Measurements from ENCODE around the gene GSTA2. TPM values are rescaled to one million over a fixed set of nuclear protein-coding genes. Genes with fewer than 3 reads are reported as not detected.

GSTA2 gene
- total and polyA plus RNA-seq, 2 of the 13 experiments (the other 11 are each of a cell fraction or from before 2014, with no cell fraction given), result 0.75 to 13.7 TPM

DNA sequence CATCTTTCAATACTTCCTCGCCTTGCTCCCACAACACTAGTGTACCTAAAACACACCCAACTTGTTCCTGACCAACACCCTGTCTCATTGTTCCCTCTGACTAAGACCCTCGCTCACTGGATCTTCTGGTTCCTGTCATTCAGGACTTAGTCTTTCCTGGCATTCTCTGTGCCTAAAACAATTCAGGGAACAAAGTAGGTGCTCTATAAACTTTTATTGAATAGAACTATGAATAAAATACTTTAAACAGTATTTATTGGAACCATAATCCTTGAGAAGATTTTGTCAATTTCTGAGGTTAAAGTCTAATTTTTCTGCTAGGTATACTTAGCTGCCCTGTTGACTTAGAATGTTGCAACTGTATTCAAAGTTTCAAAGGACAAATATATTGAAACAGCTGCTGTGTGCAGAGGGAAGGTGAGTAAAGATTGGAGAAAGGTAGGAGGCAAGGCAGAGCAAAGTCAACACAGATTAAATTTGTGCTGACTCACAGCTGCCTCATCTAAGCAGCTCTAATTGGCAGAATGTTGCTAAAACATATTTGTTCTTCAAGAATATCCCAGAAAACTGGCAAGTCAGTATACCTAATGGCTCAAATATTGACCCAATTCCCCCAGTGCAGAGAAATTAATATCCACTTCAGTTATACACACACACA is 37.6 kb downstream of the GSTA2 start (continued):
- TF ChIP-seq TBL1XR1 (IDR thresholded peaks at IDR 0.05; ENCODE audit: borderline replicate concordance, low read length, partially characterized antibody), result peak; percentile 90
- peak; percentile 97 for TF ChIP-seq REPIN1 (CRISPR knock-in tag; IDR thresholded peaks at IDR 0.05; ENCODE audit: borderline replicate concordance, low read depth)
- peak; percentile 100 for TF ChIP-seq HNF4G (IDR thresholded peaks at IDR 0.05; ENCODE audit: borderline replicate concordance, low read depth, low read length)
- TF ChIP-seq HNF4G (CRISPR knock-in tag; IDR thresholded peaks at IDR 0.05; ENCODE audit: borderline replicate concordance, low read depth), result peak; percentile 99
- TF ChIP-seq ZNF124 (CRISPR knock-in tag; IDR thresholded peaks at IDR 0.05), result peak; percentile 87; the same call in 1 of the 2 replicates
- peak; percentile 84 for TF ChIP-seq REL (CRISPR knock-in tag; conservative IDR thresholded peaks at IDR 0.05)
- TF ChIP-seq, protein P1, sequence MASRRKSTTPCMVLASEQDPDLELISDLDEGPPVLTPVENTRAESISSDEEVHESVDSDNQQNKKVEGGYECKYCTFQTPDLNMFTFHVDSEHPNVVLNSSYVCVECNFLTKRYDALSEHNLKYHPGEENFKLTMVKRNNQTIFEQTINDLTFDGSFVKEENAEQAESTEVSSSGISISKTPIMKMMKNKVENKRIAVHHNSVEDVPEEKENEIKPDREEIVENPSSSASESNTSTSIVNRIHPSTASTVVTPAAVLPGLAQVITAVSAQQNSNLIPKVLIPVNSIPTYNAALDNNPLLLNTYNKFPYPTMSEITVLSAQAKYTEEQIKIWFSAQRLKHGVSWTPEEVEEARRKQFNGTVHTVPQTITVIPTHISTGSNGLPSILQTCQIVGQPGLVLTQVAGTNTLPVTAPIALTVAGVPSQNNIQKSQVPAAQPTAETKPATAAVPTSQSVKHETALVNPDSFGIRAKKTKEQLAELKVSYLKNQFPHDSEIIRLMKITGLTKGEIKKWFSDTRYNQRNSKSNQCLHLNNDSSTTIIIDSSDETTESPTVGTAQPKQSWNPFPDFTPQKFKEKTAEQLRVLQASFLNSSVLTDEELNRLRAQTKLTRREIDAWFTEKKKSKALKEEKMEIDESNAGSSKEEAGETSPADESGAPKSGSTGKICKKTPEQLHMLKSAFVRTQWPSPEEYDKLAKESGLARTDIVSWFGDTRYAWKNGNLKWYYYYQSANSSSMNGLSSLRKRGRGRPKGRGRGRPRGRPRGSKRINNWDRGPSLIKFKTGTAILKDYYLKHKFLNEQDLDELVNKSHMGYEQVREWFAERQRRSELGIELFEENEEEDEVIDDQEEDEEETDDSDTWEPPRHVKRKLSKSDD (CRISPR knock-in tag; IDR thresholded peaks at IDR 0.05; ENCODE audit: low read depth), result peak; percentile 48; the same call in 1 of the 2 replicates
- TF ChIP-seq TARDBP (CRISPR knock-in tag; IDR thresholded peaks at IDR 0.05), result peak; percentile 97
- peak; percentile 96 for TF ChIP-seq CREM (IDR thresholded peaks at IDR 0.05)
- TF ChIP-seq CREM (CRISPR knock-in tag; IDR thresholded peaks at IDR 0.05), result no peak
- TF ChIP-seq HDAC1 (CRISPR knock-in tag; IDR thresholded peaks at IDR 0.05), result peak; percentile 96
- TF ChIP-seq TCF12 (IDR thresholded peaks at IDR 0.05), result no peak
- TF ChIP-seq TCF12 (CRISPR knock-in tag; IDR thresholded peaks at IDR 0.05), result peak; percentile 100
- no peak for TF ChIP-seq BORCS8-MEF2B (CRISPR knock-in tag; IDR thresholded peaks at IDR 0.05)
- peak; percentile 87; the same call in 1 of the 2 replicates for TF ChIP-seq ZNF816 (CRISPR knock-in tag; IDR thresholded peaks at IDR 0.05; ENCODE audit: borderline replicate concordance)
- TF ChIP-seq, protein P2, sequence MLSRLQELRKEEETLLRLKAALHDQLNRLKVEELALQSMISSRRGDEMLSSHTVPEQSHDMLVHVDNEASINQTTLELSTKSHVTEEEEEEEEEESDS (CRISPR knock-in tag; IDR thresholded peaks at IDR 0.05; ENCODE audit: borderline replicate concordance), result 0 out of 2 replicates have a peak, but pooled peaks have one; percentile 38
- TF ChIP-seq JUND (CRISPR knock-in tag; IDR thresholded peaks at IDR 0.05), result peak; percentile 87; the same call in 1 of the 2 replicates
- TF ChIP-seq GZF1 (CRISPR knock-in tag; IDR thresholded peaks at IDR 0.05), result peak; percentile 39; the same call in 1 of the 2 replicates
- TF ChIP-seq SMAD9 (CRISPR knock-in tag; IDR thresholded peaks at IDR 0.05), result no peak
- TF ChIP-seq KLF6 (CRISPR knock-in tag; IDR thresholded peaks at IDR 0.05), result peak; percentile 52; the same call in 1 of the 2 replicates
- peak; percentile 95 for TF ChIP-seq ZKSCAN8 (CRISPR knock-in tag; IDR thresholded peaks at IDR 0.05; ENCODE audit: borderline replicate concordance)
- peak; percentile 61; the same call in 1 of the 2 replicates for TF ChIP-seq ZSCAN25 (CRISPR knock-in tag; IDR thresholded peaks at IDR 0.05)
- TF ChIP-seq CBFB (CRISPR knock-in tag; IDR thresholded peaks at IDR 0.05), result peak; percentile 93
- TF ChIP-seq FOXO1 (CRISPR knock-in tag; IDR thresholded peaks at IDR 0.05), result peak; percentile 99
- no peak for TF ChIP-seq ZNF569 (CRISPR knock-in tag; IDR thresholded peaks at IDR 0.05; ENCODE audit: borderline replicate concordance)
- TF ChIP-seq SMAD3 (CRISPR knock-in tag; IDR thresholded peaks at IDR 0.05), result peak; percentile 90
- TF ChIP-seq RORA (CRISPR knock-in tag; IDR thresholded peaks at IDR 0.05), result peak; percentile 39; the same call in 1 of the 2 replicates
- TF ChIP-seq, protein P3, sequence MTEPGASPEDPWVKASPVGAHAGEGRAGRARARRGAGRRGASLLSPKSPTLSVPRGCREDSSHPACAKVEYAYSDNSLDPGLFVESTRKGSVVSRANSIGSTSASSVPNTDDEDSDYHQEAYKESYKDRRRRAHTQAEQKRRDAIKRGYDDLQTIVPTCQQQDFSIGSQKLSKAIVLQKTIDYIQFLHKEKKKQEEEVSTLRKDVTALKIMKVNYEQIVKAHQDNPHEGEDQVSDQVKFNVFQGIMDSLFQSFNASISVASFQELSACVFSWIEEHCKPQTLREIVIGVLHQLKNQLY (CRISPR knock-in tag; IDR thresholded peaks at IDR 0.05), result peak; percentile 87
- peak; percentile 96 for TF ChIP-seq SOX13 (IDR thresholded peaks at IDR 0.05)
- TF ChIP-seq SOX13 (CRISPR knock-in tag; conservative IDR thresholded peaks at IDR 0.05 in 1 of 2, IDR thresholded peaks at IDR 0.05 in 1 of 2), result peak in 1 of 2 experiments; percentile 98; a peak in 2 of 4 replicates
